Peyer's patch (tissue), 4 donors: ENCODE results near the gene MIAT. TPM values are rescaled to one million over a fixed set of nuclear protein-coding genes. Genes with fewer than 3 reads are reported as not detected.

ENCODE experiments used
- DNase-seq, 3 donors: peaks; one replicate each; pipeline ENCODE4 v3.0.0-alpha.2; 2017 to 2019
- H3K27ac ChIP-seq, 4 donors: fragments of 200-600 bp; sonication (generic); one replicate each; pipeline ENCODE4 v1.5.1; 2016 to 2019
- H3K27me3 ChIP-seq, 2 donors: fragments of 200-600 bp; sonication (generic); one replicate each; pipeline ENCODE4 v1.5.1; 2019
- H3K36me3 ChIP-seq, 3 donors: fragments of 200-600 bp; sonication (generic); one replicate each; pipeline ENCODE4 v1.5.1; 2016 to 2019
- H3K4me1 ChIP-seq, 4 donors: fragments of 200-600 bp; sonication (generic); one replicate each; pipeline ENCODE4 v1.5.1; 2016 to 2019
- H3K4me3 ChIP-seq, 4 donors: fragments of 200-600 bp; sonication (generic); 1 replicate in 3 of 4; 2 replicates in 1 of 4; pipeline ENCODE4 v1.5.1; 2016 to 2019; ENCODE audit warnings: mild to moderate bottlenecking in 1 of 4
- H3K9me3 ChIP-seq, 4 donors: fragments of 200-600 bp; sonication (generic); one replicate each; pipeline ENCODE4 v1.5.1; 2016 to 2019; ENCODE audit warnings: mild to moderate bottlenecking in 1 of 4
- CTCF ChIP-seq, 6 experiments: fragments of 450-650 bp in 4 of 6; fragments of 200-600 bp in 2 of 6; sonication (generic) in 1 of 6; IDR thresholded peaks; one replicate each; pipeline ENCODE4 v1.5.1; 2017 to 2019; ENCODE audit warnings: antibody characterized with exemption in 6 of 6, mild to moderate bottlenecking in 3 of 6, moderate library complexity in 1 of 6
- POLR2A ChIP-seq, 2 donors: fragments of 450-650 bp; IDR thresholded peaks; one replicate each; pipeline ENCODE4 v1.5.1; 2017; ENCODE audit warnings: antibody characterized with exemption in 2 of 2, mild to moderate bottlenecking in 2 of 2, moderate library complexity in 2 of 2
- small RNA-seq, 2 donors: library from RNA; depleted of rRNA; stranded (forward); fragments of <200 nt; gene quantifications; one replicate each; pipeline ENCODE3, GENCODE V24; 2016
- total RNA-seq, 4 donors: library from RNA; depleted of rRNA; stranded (reverse); fragments of >200 nt; gene quantifications; one replicate each; pipeline ENCODE4 v1.1.0, GENCODE V29; 2016

Gene MIAT
- total RNA-seq, 4 donors from 2014 or later: 2.5 to 31.4 (median 5.9) TPM

GRCh38 chr22:26725012-26725676, 67.8 kb downstream of the MIAT start:
- Histone ChIP-seq H3K4me1 (no peaks in the 10 kb centered on the region), H3K9me3 (no peaks in the 10 kb centered on the region), H3K27ac (no peak overlapping the region), H3K4me3 (no peak overlapping the region), H3K36me3 (peaks cover 0 to 15% (median 0%) of the 10 kb centered on the region in 3 donors), H3K27me3 (no peaks in the 10 kb centered on the region)
- no peak for DNase-seq
- no peak for TF ChIP-seq POLR2A (IDR thresholded peaks at IDR 0.05)
- no peak for TF ChIP-seq CTCF (IDR thresholded peaks at IDR 0.05)

Small RNAs within 50 kb of the gene (small RNA-seq; reads per million reads assigned to genes)
- 0 reads per million in 2 donors for gene RF01874

Other genes with a start within 250 kb of the MIAT start
- gene ASPHD2, start 228.3 kb upstream of the MIAT start, total RNA-seq: 1 to 10 TPM in 3 of 4 donors, under 1 TPM in 1; 0.95 to 6.6 (median 1.4) TPM
- 10 to 100 TPM; 22.8 to 74.3 (median 47.0) TPM for gene HPS4, start 173.8 kb upstream of the MIAT start, total RNA-seq
- gene SRRD, start 173.7 kb upstream of the MIAT start, total RNA-seq: 10 to 100 TPM in 2 of 4 donors, 1 to 10 TPM in 2; 4.2 to 17.3 (median 10.1) TPM
- 10 to 100 TPM; 24.0 to 46.2 (median 30.8) TPM for gene TFIP11, start 145.1 kb upstream of the MIAT start, total RNA-seq
- 10 to 100 TPM; 26.8 to 47.9 (median 38.5) TPM for gene TPST2, start 67.5 kb upstream of the MIAT start, total RNA-seq
- not detected for gene CRYBB1, start 39.6 kb upstream of the MIAT start, total RNA-seq
- not detected for gene CRYBA4, start 35.6 kb upstream of the MIAT start, total RNA-seq